Astrocyte of the spinal cord (primary cell): ENCODE results near the gene PLA2G3.

ENCODE experiments used
- DNase-seq: peaks from one replicate; pipeline ENCODE4 v3.0.0; 2011; ENCODE audit warnings: low read depth, low spot score
- H3K4me3 ChIP-seq: 2 replicates; pipeline ENCODE4 v1.5.1; 2011; ENCODE audit warnings: low read depth, mild to moderate bottlenecking, low read length, moderate library complexity
- in situ Hi-C: cut with HindIII; loops from 2 replicates; pipeline ENCODE4 v1.10.0; 2017; ENCODE audit warnings: low sequenced_read_pairs
- TF ChIP-seq, protein P1 (sequence below): IDR thresholded peaks from 2 replicates; pipeline ENCODE4 v1.5.1; 2012; ENCODE audit warnings: low read depth, mild to moderate bottlenecking, low read length, inconsistent platforms

PLA2G3 gene

DNA sequence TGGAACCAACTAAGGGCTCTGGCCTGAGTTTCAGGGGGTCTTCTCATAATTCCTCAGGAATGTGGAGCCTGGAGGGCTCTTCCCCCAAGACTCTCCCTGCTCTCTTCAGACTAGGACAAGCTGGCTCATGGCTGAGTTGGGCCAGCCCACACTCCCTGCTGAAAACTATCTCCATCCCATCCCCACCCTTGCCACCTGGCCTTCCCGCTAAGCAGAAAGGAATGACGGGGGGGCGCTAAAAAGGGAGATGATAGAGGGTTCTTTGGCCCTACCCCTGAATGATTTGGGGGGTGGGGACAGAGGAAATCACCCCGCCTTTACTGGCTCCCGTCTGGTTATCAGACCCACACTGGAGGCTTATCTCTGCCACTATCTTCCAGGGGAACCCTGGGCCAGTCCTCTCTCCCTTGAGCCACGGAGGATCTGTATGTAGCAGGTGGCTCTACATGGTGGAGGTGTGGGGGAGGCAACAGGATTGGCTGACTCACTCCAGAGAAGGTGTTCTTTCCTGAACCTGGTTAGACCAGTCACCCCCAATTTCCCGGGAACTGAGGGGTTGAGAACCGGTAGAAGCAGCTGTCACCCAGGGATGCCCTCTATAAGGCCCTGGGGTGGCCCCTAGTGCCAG is 53.5 kb downstream of the PLA2G3 start:
- H3K4me3 ChIP-seq, result no peak overlapping the region
- DNase-seq, result no peak
- TF ChIP-seq, protein P1, sequence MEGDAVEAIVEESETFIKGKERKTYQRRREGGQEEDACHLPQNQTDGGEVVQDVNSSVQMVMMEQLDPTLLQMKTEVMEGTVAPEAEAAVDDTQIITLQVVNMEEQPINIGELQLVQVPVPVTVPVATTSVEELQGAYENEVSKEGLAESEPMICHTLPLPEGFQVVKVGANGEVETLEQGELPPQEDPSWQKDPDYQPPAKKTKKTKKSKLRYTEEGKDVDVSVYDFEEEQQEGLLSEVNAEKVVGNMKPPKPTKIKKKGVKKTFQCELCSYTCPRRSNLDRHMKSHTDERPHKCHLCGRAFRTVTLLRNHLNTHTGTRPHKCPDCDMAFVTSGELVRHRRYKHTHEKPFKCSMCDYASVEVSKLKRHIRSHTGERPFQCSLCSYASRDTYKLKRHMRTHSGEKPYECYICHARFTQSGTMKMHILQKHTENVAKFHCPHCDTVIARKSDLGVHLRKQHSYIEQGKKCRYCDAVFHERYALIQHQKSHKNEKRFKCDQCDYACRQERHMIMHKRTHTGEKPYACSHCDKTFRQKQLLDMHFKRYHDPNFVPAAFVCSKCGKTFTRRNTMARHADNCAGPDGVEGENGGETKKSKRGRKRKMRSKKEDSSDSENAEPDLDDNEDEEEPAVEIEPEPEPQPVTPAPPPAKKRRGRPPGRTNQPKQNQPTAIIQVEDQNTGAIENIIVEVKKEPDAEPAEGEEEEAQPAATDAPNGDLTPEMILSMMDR, result no peak
- in situ Hi-C loops, result no loop called here

DNA sequence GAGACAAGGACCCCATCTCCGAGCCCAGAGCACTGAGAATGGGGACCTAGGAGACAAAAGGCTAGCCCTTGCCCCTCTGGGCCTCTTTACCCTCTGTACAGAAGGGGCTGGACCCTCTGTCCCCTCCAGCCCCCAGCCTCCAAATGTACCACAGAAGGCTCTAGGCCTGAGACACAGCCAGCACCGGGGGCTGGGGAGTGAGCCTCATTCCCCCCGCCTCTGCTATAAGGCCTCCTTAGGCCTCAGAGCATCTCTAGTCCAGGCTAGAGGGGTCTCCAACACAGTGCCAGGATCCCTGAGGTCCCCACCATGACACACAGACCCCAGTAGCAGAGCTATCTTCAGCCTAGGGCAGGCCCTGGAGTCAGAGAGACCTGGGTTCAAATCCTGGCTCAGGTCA is 54.4 kb downstream of the PLA2G3 start:
- TF ChIP-seq, protein P1, result no peak
- no peak overlapping the region for H3K4me3 ChIP-seq
- in situ Hi-C loops, result no loop called here
- DNase-seq, result no peak

DNA sequence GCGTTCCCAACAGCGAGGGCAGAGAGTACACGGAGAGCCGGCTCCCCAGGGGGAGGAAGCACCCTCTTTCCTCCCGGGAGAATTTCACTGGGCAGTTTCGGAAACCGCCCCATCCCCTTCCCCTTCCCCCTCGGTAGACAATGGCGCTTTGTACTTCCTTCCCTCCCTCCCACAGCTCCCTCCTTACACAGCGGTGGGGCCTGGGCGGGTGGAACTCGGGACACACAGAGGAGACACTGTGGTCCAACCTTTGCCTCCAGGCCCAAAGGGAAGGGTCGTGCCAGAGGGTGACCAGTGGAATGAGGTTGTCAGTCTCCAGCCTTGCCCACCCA is 54.8 kb downstream of the PLA2G3 start:
- TF ChIP-seq, protein P1, result no peak
- in situ Hi-C loops, result no loop called here
- DNase-seq, result no peak
- H3K4me3 ChIP-seq, result peak overlapping the region; percentile 66

DNA sequence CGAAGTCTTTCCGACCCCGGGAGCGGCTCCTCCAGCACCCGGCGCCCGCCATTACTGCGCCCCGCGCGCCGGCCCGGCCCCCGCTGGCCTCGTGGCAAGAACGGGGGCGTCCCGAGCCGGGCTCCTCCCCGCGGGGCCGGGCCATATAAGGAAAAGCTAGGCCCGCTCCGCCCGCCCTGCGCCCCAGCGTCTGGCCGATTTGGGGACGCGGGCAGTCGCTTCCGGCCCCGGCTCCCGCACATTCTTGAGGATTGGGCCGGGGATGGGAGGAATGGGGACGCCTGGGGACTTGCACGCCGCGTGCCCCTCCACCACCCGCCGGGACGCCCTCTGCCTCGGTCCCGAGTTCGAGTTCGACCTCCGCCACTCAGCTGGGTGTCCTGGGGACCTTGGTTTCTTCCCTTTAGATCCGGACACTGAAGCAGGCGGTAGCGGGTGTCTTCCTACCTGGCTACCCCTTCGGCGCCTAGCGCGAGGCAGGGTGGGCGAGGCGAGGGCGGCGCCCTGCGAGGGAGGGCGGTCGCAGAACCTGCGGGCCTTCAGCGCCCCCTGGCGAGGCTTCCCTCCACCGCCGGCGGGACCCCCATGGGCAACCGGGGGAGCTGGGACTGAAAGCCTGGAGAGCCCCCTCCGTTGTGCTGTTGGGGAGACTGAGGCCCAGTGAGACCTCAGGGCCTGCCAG is 55.4 kb downstream of the PLA2G3 start:
- in situ Hi-C loops, result no loop called here

More for the DNA sequence above, 55.4 kb downstream of the PLA2G3 start:
- peak overlapping the region; percentile 66 for H3K4me3 ChIP-seq
- TF ChIP-seq, protein P1, result peak; percentile 80
- peak; percentile 82 for DNase-seq
